HUES48 (cell line): Measurements from ENCODE around the gene GSC2.

Experiments used
- H3K27ac ChIP-seq: one replicate; pipeline ENCODE4 v1.7.0; 2013; ENCODE audit warnings: low read depth, low read length, inconsistent platforms
- H3K27me3 ChIP-seq: 2 replicates; pipeline ENCODE4 v1.6.1; 2013; ENCODE audit warnings: mild to moderate bottlenecking, low read length; ENCODE audit not compliant: control insufficient read depth, insufficient read depth
- H3K36me3 ChIP-seq: 2 replicates; pipeline ENCODE4 v1.6.1; 2013; ENCODE audit warnings: low read length; ENCODE audit not compliant: control insufficient read depth, insufficient read depth
- H3K4me1 ChIP-seq: 2 replicates; pipeline ENCODE4 v1.6.1; 2013; ENCODE audit warnings: mild to moderate bottlenecking, low read length; ENCODE audit not compliant: control insufficient read depth, insufficient read depth
- H3K4me3 ChIP-seq: 2 replicates; pipeline ENCODE4 v1.5.1; 2013; ENCODE audit warnings: mild to moderate bottlenecking, low read depth, low read length
- H3K9ac ChIP-seq: 2 replicates; pipeline ENCODE4 v1.6.1; 2013; ENCODE audit warnings: mild to moderate bottlenecking, low read depth, low read length, moderate library complexity
- H3K9me3 ChIP-seq: 2 replicates; pipeline ENCODE4 v1.6.1; 2013; ENCODE audit warnings: low read length; ENCODE audit not compliant: control insufficient read depth, insufficient read depth

GSC2 gene

DNA sequence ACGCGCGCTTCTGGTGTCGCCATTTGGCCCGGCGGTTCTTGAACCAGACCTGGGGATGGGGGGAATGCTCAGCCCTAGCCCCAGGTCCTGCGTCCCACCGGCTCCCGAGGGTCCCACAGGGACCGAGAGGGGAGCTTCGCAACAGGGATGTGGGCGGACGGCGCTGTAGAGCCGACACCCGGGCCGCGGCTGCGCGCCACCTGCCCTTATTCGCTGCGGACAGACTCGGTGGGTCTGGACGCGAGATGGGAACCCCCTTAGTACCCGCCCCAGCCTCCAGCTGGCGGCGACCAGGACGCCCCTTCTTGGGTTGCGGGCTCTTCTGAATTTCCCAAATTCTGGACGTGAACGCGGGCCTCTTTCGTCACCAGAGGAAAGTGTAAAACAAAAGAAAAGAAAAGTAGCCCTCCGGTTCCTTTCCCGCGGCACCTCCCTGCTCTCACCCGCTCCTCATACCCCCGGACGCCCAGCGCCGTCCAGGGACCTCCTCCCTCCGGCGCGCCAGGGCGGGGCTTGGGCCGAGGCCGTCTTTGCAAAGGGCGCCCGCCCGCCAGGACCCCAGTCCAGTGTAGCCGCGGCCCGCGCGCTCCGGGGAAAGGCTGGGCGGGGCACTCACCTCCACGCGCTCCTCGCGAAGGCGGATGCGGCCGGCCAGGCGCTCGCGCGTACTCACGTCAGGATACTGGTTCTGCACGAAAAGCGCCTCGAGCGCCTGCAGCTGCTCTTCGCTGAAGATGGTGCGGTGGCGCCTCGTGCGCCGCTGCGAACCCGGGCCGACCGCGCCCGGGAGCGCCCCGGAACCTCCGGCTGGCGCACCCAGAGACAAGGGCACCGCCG lies 827 bp downstream of the GSC2 start:
- H3K9me3 ChIP-seq, result no peaks in the 10 kb centered on the region
- H3K27me3 ChIP-seq, result peaks cover 81% of the 10 kb centered on the region
- no peaks in the 10 kb centered on the region; the same call in 1 of the 2 replicates for H3K4me1 ChIP-seq
- no peaks in the 10 kb centered on the region for H3K36me3 ChIP-seq
- H3K4me3 ChIP-seq, result peak overlapping the region; percentile 44
- H3K27ac ChIP-seq, result no peak overlapping the region
- no peak overlapping the region for H3K9ac ChIP-seq

DNA sequence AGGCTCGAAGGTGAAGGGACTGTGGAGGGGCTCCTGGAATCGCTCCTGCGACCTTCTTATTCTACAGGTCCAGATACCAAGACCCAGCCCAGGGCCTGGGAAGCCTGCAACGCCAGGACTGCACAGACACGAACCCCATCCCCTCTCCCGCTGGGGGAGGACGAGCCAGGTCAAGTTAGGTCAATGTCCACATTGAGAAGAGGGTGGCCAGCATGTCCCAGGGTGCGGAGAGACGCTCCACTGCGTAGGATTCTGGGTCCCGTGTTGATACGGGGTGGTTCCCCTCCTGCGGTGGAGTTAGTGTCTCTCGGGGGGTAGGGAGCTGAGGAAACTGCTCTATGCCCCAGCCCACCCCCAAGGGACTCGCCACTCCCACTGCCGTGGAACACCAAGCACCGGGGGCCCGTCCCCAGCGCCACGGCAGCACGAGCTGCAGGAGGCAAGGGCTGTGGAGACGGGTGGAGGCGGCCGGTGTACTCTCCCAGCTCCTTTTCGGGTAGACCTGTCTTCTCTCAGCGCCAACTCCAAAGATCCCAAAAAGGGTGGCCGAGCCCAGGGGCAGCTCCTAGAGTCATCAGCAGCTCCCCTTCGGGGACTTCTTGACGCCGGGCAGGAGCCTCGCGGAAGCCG lies 1.6 kb downstream of the GSC2 start:
- no peaks in the 10 kb centered on the region for H3K36me3 ChIP-seq
- H3K27ac ChIP-seq, result no peak overlapping the region
- H3K4me3 ChIP-seq, result peak overlapping the region; percentile 44; the same call in 1 of the 2 replicates
- H3K9ac ChIP-seq, result no peak overlapping the region
- H3K4me1 ChIP-seq, result no peaks in the 10 kb centered on the region; the same call in 1 of the 2 replicates
- no peaks in the 10 kb centered on the region for H3K9me3 ChIP-seq
- H3K27me3 ChIP-seq, result peaks cover 77% of the 10 kb centered on the region

DNA sequence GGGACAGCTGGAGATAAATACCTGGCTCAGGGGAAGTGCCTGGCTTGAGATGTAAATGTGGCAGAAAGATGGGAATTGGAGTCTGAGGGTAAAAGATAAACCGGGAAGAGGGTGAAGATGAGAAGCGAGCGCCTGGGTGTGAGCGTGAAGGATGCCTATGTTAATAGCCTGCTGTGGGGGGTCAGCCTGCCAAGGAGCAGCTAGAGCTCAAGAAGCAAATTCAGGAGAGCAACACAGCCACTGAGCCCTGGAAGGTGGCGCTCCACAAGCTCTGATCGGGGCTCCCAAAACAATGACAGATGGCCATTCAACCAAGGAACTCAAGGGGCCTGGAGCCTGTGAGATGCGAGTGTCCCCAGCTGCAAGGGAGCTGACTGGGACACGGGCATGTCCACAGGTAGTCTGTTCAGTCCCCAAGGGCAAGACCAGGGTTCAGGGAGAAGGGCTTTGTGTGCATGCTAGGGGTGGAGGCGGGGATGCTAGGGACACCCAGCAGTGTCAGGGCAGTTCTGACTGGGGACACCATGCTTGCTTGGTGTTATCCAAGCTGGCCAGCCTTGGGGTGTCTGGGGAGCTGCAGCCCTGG lies 2.8 kb downstream of the GSC2 start:
- peaks cover 3% of the 10 kb centered on the region; the same call in 1 of the 2 replicates for H3K36me3 ChIP-seq
- H3K9ac ChIP-seq, result no peak overlapping the region
- no peak overlapping the region for H3K4me3 ChIP-seq
- no peaks in the 10 kb centered on the region; the same call in 1 of the 2 replicates for H3K4me1 ChIP-seq
- no peak overlapping the region for H3K27ac ChIP-seq
- peaks cover 66% of the 10 kb centered on the region for H3K27me3 ChIP-seq
- no peaks in the 10 kb centered on the region for H3K9me3 ChIP-seq

DNA sequence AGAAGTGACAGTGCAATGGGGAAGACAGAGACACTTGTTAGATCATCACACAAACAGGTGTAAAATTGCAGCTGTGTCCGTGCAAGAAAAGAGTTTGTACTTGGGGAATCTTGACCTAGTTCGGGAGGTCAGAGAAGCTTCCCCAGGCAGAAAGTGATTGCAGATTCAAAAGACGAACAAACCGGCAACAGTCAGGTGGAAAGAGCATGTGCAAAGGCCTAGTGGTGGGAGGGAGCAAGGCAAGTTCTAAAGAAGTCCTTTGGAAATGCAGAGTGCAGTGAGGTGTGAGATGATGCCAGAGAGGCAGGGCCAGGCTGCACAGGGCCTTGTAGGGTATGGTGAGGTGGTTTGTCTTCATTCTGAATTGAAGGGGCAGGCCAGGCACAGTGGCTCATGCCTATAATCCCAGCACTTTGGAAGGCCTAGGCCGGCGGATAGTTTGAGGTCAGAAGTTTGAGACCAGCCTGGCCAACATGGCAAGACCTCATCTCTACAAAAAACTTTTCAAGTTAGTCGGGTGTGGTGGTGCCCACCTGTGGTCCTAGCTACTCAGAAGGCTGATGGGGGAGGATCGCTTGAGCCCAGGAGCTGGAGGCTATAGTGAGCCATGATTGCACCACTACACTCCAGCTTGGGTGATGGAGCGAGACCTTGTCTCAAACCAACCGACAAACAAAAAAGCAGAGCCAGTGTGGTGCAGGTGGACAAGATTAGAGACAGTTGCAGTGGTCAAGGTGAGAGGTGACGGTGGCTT lies 3.7 kb downstream of the GSC2 start:
- Histone ChIP-seq H3K9me3 (no peaks in the 10 kb centered on the region), H3K27me3 (peaks cover 57% of the 10 kb centered on the region), H3K4me1 (no peaks in the 10 kb centered on the region; the same call in 1 of the 2 replicates), H3K9ac (no peak overlapping the region), H3K27ac (no peak overlapping the region), H3K36me3 (peaks cover 11% of the 10 kb centered on the region), H3K4me3 (no peak overlapping the region)

DNA sequence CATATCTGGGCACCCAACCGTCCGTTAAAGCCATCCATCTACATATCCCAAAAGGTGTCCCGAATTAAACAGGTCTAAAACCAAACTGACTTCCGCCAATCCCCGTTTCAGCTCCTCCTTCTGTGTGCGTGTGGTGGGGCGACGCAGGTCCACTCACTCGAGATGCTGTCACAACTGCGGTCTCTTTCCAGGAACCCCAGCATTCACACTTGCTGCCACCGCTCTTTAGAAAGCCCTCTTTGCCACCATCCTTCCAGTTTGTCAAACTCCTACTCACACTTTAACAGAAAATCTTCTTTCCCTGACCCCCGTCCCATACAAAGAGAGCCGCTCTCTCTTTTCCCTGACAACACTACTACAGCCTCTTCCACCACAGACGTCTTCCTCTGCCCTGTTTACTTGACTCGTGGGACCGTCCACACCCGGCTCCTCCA lies 6.1 kb downstream of the GSC2 start:
- Histone ChIP-seq H3K36me3 (peaks cover 36% of the 10 kb centered on the region), H3K27me3 (peaks cover 33% of the 10 kb centered on the region), H3K9ac (peak overlapping the region; percentile 67), H3K27ac (peak overlapping the region; percentile 57), H3K9me3 (no peaks in the 10 kb centered on the region), H3K4me3 (peak overlapping the region; percentile 91), H3K4me1 (no peaks in the 10 kb centered on the region; the same call in 1 of the 2 replicates)

DNA sequence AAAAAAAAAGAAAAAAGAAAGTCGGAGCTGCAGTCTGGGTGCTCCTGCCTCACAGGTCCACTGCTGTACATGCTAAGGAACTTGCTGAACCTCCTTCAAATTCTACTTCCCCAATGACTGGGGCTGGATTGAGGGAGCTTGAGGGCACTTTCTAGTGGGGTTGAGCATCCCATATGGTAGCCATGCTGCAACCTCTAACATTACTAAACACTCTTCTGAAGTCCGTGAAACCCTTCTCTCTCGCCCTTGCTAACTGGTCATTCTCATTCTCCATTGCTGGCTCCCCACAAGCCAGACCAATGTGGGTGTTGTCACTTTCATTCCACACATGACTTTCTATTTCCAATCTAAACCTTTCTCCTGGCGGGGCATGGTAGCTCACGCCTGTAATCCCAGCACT lies 6.9 kb downstream of the GSC2 start:
- Histone ChIP-seq H3K27ac (no peak overlapping the region), H3K36me3 (peaks cover 43% of the 10 kb centered on the region), H3K27me3 (peaks cover 26% of the 10 kb centered on the region), H3K9ac (no peak overlapping the region), H3K4me1 (no peaks in the 10 kb centered on the region; the same call in 1 of the 2 replicates), H3K4me3 (no peak overlapping the region), H3K9me3 (no peaks in the 10 kb centered on the region)

DNA sequence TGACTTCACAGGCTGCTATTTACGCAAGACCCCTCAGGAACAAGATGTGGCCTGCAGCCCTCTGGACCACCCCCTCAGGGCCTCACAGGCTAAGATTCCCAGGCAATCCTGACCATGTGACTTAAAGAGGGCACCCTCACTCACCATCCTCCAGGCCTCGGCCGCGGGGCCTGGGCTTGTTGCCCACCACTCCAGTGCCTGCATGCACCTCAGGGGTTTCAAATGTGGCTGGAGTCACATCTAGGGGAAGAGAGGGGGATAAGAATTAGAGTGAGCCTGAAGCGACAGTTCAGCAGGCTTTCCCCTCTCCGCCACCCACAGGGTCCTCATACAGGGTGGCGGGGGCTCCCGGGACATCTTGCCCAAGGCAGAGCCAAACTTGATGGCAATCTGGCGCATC lies 7.7 kb downstream of the GSC2 start:
- H3K4me3 ChIP-seq, result no peak overlapping the region
- H3K9me3 ChIP-seq, result no peaks in the 10 kb centered on the region
- peaks cover 51% of the 10 kb centered on the region for H3K36me3 ChIP-seq
- H3K27ac ChIP-seq, result no peak overlapping the region
- no peak overlapping the region for H3K9ac ChIP-seq
- H3K27me3 ChIP-seq, result peaks cover 18% of the 10 kb centered on the region
- no peaks in the 10 kb centered on the region; the same call in 1 of the 2 replicates for H3K4me1 ChIP-seq

DNA sequence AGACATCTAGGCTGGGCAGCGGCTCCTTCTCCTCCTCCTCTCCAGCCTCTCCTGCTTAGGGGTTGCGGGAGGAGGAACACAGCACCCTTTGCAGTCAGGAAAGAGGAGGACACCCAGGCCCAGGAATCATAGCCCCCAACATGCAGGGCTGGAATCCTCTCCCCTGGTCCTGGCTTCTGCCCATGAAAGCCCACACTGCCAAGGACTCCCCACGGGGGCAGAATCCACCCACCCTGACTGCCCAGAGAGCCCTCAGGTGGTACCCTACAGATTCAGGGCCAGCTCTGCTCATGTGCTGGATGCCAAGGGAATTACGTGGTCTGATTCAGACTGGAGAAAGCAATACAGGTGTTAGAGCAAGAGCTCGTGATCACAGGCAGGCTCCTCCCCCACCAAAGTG lies 10.1 kb downstream of the GSC2 start:
- H3K27ac ChIP-seq, result no peak overlapping the region
- no peaks in the 10 kb centered on the region for H3K9me3 ChIP-seq
- H3K4me1 ChIP-seq, result no peaks in the 10 kb centered on the region
- no peak overlapping the region for H3K9ac ChIP-seq
- no peak overlapping the region for H3K4me3 ChIP-seq
- H3K36me3 ChIP-seq, result peaks cover 70% of the 10 kb centered on the region
- no peaks in the 10 kb centered on the region for H3K27me3 ChIP-seq

DNA sequence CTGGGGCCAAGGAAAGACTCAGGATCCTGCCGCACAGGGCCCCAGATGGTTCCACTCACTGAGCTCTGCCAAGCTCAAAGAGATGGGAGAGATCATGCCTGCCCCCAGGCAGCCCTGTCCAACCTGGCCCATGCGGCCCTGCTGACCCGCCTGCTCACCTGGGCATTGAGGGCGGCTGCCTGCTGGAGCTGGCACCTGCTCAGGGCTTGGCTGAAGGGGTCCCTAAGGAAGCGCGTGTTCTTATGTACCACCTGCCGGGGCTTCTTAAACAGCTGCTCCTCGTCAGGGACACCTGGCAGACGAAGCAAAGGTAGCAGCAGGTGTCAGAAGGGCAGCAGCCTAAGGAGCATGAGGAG lies 11.1 kb downstream of the GSC2 start:
- Histone ChIP-seq H3K27me3 (no peaks in the 10 kb centered on the region), H3K4me3 (no peak overlapping the region), H3K9ac (no peak overlapping the region), H3K36me3 (peaks cover 80% of the 10 kb centered on the region), H3K27ac (no peak overlapping the region), H3K9me3 (no peaks in the 10 kb centered on the region), H3K4me1 (no peaks in the 10 kb centered on the region)

DNA sequence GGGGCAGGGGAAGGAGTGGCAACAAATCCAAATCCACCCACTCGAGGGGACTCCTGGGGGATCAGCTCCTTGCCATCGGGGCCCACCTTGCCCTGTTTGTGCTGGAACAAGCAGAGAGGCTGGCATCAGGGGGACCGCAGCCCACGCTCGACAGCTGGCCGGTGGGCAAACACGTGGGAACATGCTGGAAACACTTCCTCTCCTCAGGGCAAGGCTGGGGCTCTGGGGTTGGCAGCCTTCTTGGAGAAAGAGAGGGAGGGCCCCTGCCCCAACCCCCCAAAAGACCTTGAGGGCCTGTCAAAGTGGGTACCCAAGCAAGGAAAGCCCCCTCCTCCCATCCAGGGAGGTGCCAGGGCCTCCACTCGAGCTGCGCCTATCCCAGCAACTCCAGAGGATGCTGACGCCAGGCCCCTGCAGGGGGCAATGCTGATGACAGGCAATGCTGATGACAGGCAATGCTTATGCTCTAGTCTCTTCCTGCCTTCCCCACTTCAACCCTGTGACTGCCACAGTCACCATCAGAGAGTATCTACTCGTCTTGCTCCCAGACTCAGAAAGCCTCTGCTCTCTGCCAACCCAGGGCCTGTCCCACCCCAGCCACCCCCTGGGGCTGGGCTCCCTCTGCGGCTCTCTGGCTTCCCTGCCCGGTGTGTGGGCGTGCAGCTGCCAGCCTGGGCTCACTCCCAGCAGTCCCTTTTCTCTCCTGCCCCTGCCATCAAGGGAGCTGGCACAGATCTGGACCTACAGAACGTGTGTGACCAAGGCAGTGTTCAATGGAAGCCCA lies 11.7 kb downstream of the GSC2 start:
- H3K27ac ChIP-seq, result no peak overlapping the region
- H3K4me3 ChIP-seq, result no peak overlapping the region
- no peaks in the 10 kb centered on the region for H3K27me3 ChIP-seq
- no peaks in the 10 kb centered on the region for H3K9me3 ChIP-seq
- peaks cover 85% of the 10 kb centered on the region for H3K36me3 ChIP-seq
- no peak overlapping the region for H3K9ac ChIP-seq
- H3K4me1 ChIP-seq, result no peaks in the 10 kb centered on the region
